Adrenal gland (tissue), 5 donors: ENCODE results near the gene KRT5.

Source experiments
- POLR2A ChIP-seq, 2 donors: fragments of 450-650 bp; IDR thresholded peaks; one replicate each; pipeline ENCODE4 v1.6.1; 2017; ENCODE audit warnings: antibody characterized with exemption in 2 of 2, mild to moderate bottlenecking in 2 of 2, moderate library complexity in 1 of 2
- TF ChIP-seq, protein P1 (sequence below), 6 experiments: fragments of 450-650 bp in 4 of 6; fragments of 200-600 bp in 2 of 6; sonication (generic) in 1 of 6; IDR thresholded peaks; 1 replicate in 5 of 6; 2 replicates in 1 of 6; pipeline versions ENCODE4 v1.5.1 to v1.8.0; 2016 to 2021; ENCODE audit warnings: antibody characterized with exemption in 6 of 6, mild to moderate bottlenecking in 2 of 6, moderate library complexity in 1 of 6
- donor health status: DM: no; HTN: no; CAD: no.

DNA sequence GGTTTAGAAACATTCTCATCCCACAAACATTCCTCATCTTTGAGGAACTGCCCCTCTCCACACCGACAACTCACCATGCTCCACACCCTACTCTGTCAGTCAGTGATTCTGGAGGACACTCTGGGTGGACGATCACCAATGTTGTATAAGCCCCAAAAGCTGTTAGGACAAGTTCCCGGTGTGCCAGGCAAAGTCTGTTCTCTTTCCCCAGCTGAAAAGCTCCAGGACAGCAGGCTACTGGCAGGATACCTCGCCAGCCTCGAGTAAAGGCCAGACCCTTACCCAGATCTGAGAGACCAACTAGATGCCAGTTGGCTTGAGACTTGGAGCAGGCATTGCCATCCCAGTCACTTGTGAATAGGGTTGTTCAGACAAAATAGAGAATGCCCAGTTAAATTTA lies 12.0 kb downstream of the KRT5 start:
- TF ChIP-seq, protein P1, sequence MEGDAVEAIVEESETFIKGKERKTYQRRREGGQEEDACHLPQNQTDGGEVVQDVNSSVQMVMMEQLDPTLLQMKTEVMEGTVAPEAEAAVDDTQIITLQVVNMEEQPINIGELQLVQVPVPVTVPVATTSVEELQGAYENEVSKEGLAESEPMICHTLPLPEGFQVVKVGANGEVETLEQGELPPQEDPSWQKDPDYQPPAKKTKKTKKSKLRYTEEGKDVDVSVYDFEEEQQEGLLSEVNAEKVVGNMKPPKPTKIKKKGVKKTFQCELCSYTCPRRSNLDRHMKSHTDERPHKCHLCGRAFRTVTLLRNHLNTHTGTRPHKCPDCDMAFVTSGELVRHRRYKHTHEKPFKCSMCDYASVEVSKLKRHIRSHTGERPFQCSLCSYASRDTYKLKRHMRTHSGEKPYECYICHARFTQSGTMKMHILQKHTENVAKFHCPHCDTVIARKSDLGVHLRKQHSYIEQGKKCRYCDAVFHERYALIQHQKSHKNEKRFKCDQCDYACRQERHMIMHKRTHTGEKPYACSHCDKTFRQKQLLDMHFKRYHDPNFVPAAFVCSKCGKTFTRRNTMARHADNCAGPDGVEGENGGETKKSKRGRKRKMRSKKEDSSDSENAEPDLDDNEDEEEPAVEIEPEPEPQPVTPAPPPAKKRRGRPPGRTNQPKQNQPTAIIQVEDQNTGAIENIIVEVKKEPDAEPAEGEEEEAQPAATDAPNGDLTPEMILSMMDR (IDR thresholded peaks at IDR 0.05): no peak
- no peak for TF ChIP-seq POLR2A (IDR thresholded peaks at IDR 0.05)
